Panc1 (cell line): ENCODE results near the gene PIWIL1.

Source experiments
- POLR2AphosphoS5 ChIP-seq: IDR thresholded peaks from 2 replicates; pipeline ENCODE4 v1.6.1; 2012; ENCODE audit warnings: mild to moderate bottlenecking, low read depth, low read length, moderate library complexity
- TF ChIP-seq, protein P1 (sequence below): fragments of 450-650 bp; IDR thresholded peaks from 2 replicates; pipeline ENCODE4 v1.5.1; 2017; ENCODE audit warnings: mild to moderate bottlenecking

DNA sequence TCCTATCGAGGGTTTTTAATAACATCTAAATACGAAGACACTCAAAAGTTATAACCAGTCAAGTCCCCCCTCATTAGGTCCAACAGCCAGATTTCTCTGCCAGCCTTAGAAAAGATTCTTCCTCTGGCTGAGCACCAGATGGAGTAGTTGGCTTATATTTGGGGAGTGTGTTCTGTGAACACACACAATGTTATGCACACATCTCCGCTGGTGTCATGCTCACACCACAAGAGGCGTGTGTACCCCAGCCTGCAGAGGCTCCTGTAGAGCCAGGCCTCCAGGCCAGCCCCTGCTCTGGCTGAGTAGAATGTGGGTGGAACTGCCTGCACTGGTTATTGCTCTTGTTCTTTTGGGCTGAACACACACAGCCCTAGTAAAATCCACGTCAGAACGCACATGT is 64.0 kb downstream of the PIWIL1 start:
- TF ChIP-seq, protein P1, sequence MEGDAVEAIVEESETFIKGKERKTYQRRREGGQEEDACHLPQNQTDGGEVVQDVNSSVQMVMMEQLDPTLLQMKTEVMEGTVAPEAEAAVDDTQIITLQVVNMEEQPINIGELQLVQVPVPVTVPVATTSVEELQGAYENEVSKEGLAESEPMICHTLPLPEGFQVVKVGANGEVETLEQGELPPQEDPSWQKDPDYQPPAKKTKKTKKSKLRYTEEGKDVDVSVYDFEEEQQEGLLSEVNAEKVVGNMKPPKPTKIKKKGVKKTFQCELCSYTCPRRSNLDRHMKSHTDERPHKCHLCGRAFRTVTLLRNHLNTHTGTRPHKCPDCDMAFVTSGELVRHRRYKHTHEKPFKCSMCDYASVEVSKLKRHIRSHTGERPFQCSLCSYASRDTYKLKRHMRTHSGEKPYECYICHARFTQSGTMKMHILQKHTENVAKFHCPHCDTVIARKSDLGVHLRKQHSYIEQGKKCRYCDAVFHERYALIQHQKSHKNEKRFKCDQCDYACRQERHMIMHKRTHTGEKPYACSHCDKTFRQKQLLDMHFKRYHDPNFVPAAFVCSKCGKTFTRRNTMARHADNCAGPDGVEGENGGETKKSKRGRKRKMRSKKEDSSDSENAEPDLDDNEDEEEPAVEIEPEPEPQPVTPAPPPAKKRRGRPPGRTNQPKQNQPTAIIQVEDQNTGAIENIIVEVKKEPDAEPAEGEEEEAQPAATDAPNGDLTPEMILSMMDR: peak; percentile 55
- TF ChIP-seq POLR2AphosphoS5: no peak
